NCI-H2196 (cell line): ENCODE measurements around the gene GPR171.
"Not testable (repeated sequence)": the region's sequence is repeated elsewhere in the genome, so short reads cannot be mapped to it uniquely, and the experiment has no call there.

Experiments used
- DNase-seq: peaks from one replicate; lab custom pipeline; 2025; ENCODE audit not compliant: unreplicated experiment; lab: John Stamatoyannopoulos, UW

Gene GPR171

GRCh38 chr3:151182349-151183079 is 20.5 kb downstream of the GPR171 start:
- no peak for DNase-seq

DNA sequence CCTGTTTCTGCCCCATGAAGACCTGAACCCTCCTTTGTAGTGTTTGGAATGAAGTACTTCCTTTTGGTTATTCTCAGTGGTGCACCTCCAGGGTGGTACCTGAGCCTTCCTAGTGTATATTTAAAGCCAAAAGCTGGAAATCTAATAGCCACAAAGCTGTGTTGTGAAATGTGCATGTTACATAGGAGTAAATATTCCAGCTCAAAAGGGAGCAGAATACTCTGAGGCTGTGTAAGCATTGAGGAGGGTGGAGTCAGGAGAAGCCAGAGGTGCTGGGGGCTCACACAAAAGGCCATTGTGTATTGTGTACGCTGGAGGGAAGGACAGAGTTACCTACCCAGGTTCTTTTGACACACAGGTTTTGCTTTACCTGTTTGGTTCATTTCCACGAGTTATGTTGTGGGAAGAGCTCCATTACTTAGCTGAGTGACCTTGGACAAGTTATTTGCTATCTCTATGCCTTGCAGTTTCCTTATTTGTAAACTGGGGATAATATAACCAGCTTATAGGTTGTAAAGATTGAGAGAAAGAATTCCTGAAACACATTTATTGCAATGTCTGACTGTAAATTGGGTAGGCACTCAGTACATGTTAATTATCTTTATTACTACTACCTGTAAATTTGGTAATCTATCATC is 24.7 kb downstream of the GPR171 start:
- DNase-seq = no peak

GRCh38 chr3:151175952-151176351 is 27.1 kb downstream of the GPR171 start:
- no peak for DNase-seq

GRCh38 chr3:151174351-151174750 is 28.7 kb downstream of the GPR171 start:
- no peak for DNase-seq

DNA sequence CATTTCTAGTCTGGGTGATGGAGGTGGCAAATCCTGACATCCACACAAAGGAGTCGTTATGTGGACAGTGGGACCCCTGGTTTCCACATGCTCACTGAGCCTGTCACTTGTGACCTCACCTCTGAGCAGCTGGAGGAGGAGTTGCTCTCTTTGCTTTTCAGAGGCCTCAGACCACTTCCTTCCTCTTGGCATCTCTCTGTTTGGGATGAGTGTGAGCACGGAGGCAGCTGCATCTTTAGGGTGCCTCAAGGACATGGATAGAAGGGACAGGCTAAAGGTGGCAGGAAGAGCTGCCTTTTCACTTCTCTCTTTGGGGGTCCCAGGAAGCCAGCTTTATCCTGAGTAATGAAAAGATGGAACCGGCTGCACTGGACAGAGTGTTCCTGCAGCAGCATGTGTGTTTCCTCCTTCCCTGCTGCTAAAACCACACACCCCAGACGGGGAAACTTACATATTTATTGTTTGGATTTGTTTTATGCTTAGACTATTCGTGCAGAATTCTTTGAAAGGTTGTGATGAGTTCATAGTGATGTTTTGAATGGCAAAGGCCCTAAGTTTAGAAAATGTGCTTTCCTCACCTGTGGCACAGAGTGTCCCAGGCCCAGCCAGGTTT is 31.8 kb downstream of the GPR171 start:
- no peak for DNase-seq

DNA sequence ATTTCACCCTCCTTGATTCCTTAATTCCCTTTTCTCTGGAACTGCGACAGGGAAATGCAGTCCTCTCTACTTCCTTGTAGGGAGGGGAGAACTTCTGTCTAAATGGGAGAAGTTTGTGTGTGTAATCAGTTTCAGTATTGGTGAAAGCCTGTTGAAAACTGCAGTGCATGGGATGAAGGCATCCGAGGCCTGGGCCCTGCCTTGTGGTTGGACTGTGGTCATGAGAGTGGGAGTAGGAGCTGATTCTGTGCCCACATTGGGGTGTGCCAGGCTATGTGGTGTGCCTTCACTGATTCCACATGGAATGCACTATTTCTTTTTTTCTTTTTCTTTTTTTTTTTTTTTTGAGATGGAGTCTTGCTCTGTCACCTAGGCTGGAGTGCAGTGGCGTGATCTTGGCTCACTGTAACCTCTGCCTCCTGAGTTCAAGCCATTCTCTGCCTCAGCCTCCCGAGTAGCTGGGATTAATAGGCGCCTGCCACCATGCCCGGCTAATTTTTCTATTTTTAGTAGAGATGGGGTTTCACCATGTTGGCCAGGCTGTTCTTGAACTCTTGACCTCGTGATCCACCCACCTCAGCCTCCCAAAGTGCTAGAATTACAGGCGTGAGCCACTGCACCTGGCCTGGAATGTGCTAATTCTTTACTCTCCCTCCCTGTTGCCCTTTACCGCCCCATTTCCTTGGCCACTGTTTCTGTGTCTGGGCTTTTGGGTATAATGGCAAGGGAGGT is 32.9 kb downstream of the GPR171 start:
- not testable (repeated sequence) for DNase-seq

DNA sequence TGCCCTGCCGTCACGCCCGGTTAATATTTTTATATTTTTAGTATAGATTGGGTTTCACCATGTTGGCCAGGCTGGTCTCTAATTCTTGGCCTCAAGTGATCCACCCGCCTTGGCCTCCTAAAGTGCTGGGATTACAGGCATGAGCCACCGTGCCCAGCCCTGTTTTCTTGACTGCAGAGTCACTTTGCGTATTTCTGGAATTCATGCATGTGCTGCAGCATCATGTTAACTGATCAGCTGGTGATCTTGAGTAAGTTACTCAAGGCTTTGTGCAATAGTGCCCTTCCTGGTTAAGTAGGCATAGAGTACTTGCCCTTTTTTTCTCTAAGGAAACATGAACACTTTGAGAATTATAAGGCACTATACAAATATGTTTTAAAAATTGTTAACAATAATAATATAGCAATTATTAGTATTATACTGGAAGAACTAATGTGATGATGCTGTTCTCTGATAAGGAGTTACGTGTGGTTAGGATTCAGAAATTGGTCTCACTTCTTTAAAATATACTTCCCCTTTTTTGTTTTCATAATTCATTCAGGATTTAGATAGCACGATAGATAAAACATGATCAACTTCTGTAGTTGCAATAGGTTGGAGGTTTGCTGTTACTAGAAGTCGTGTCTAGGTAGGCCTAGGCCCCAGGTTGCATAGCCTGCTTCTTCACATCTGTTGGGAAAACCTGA is 33.6 kb downstream of the GPR171 start:
- no peak for DNase-seq

- peak; percentile 78 for DNase-seq
These were observed 34.5 kb downstream of the GPR171 start for GRCh38 chr3:151168269-151169094.

DNA sequence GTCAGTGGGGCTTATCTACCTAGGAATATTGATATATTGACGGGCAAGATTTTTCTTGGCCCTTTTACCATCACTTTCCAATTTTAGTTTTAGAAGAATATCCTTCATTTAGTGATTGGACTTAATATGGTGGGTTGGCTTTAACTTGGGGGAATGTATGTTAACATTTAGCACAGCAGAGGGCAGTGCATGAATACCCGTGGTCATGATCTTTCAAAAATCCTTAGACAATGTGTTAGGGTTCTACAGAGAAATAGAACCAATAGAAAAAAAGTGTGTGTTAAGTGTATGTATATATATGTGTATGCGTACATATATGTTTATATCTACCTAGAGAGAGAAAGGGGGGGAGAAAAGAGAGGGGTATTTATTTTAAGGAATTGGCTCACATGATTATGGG is 36.9 kb downstream of the GPR171 start:
- DNase-seq = no peak

DNA sequence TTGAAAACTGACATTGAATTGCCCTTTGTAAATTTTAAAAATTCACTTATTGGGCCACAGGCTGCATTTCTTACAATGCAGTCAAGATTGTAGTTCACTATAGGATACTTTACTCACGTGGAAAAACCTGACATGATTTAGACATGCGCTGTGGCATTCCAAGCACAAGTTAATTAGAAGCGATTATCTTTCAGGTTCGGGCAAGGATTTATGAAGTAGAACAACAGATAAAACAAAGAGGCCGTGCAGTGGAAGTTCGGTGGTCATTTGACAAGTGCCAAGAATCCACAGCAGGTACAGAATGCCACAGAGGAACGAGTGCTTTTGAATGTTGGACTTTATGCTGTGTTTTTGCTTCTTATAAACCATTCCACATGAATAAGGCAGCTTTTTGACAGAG is 37.8 kb downstream of the GPR171 start:
- DNase-seq = no peak

- DNase-seq = no peak
These were observed 43.2 kb downstream of the GPR171 start for GRCh38 chr3:151159806-151160205.

GRCh38 chr3:151156618-151157216 is 46.3 kb downstream of the GPR171 start:
- peak; percentile 84 for DNase-seq

DNA sequence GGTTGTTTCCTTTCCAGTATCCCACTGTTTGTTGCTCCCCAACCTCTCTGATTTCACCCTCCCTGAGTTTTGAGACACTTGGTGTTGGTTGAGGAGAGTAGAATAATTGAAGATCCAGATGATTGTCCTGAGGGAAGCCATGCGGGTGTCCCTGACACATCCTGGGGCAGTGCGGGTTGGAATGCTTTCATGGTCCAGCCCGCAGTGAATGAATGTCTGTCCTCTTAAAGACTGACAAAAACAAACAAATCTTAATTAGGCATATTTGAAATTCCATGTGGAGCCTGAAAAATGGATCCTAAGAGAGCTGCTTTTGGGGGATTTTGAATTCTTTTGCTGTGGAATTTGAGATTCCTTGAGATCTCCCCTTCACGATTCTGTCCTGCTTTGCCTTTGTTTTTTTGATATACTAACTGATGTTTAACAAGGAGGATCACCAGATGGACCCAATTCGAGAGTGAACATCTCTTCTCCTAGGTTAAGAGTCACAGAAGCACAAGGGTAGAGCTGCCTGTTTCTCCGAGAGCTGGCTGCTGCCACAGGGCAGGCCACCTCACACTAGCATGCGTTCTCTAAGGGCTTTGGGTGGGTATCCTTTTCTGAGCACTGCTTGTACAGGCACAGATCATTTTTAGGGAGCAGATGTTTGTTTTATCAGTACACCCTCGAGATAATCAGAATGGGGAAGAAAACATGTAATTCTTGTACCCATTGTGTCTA is 47.4 kb downstream of the GPR171 start:
- no peak for DNase-seq

DNA sequence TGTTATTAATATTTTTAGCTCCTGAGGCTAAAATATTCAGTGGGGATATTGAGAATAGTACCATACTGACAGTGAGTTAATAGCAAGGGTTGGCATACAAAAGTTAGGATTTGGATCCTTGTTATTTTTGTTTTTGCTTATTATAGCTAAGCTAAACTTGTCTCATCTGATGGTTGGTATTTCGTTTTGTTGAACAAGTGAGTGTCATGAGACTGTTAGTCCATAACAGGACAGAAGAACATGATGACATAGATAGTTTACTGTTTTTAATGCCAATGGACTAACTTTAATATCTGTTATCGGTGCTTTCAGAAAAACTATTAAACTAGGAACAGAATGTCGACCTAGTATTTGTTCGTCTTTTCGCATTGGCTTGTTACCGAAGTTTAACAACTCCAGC is 48.5 kb downstream of the GPR171 start:
- no peak for DNase-seq

GRCh38 chr3:151152455-151153079 is 50.4 kb downstream of the GPR171 start:
- DNase-seq = no peak
